Measurements from ENCODE around the gene FAIM2. TPM values are rescaled to one million over a fixed set of nuclear protein-coding genes. Genes with fewer than 3 reads are reported as not detected.

FAIM2 gene
- total and polyA plus RNA-seq, 2 donors (not counting 3 experiments of a cell fraction or from before 2014, with no cell fraction given) = 0.01 TPM; not detected in 1

- dilution Hi-C loops (cut with MboI; ENCODE audit: extremely low pct_ligation_motif_present, low sequenced_read_pairs) (no loop called here), intact Hi-C loops (cut with micrococcal nuclease) (no loop called here)
- peak overlapping the region; percentile 13 for H2AFZ ChIP-seq (ENCODE audit: low read depth, low read length)
- H3K9me3 ChIP-seq (replicated peaks; ENCODE audit: control insufficient read depth, insufficient read depth, low read length) = no peaks in the 10 kb centered on the region
- DNase-seq (ENCODE audit: low read depth, low spot score) (no peak), FAIRE-seq (no peak)
- CTCF ChIA-PET = interaction anchor here (0.7 to 1.1 kb wide), 7 partner anchors 13 to 72 kb away, joined by 3 to 4 read pairs (median 4); no protein-coding TSS in a partner anchor
- H3K9me1 ChIP-seq (replicated peaks; ENCODE audit: control insufficient read depth, extremely low read depth, insufficient read depth, low read length) = no peaks in the 10 kb centered on the region
- no peaks in the 10 kb centered on the region for H3K79me2 ChIP-seq (ENCODE audit: control insufficient read depth, insufficient read depth, low read length)
- H3K4me2 ChIP-seq (ENCODE audit: insufficient read depth, low read length) = no peak overlapping the region
- TF ChIP-seq FOS (IDR thresholded peaks at IDR 0.05; ENCODE audit: borderline replicate concordance, insufficient read depth, low read length) (no peak), GATA2 (IDR thresholded peaks at IDR 0.05; ENCODE audit: insufficient read depth, insufficient read length, low read depth, low read length) (no peak), MYC (IDR thresholded peaks at IDR 0.05; ENCODE audit: low read depth, low read length) (no peak), MAX (IDR thresholded peaks at IDR 0.05; ENCODE audit: insufficient read depth, insufficient read length) (no peak)
- no peaks in the 10 kb centered on the region for H3K36me3 ChIP-seq (ENCODE audit: control insufficient read depth in 2 of 2, extremely low read depth in 1 of 2, insufficient read depth in 2 of 2, low read length in 2 of 2)
- H3K9ac ChIP-seq (replicated peaks; ENCODE audit: extremely low read depth, insufficient read depth, low read length) = no peak overlapping the region
- H3K27me3 ChIP-seq (ENCODE audit: control insufficient read depth in 2 of 2, insufficient read depth in 2 of 2, low read length in 2 of 2) = peaks cover 0 to 9% of the 10 kb centered on the region in 2 experiments
- H3K4me3 ChIP-seq (replicated peaks in 1 of 3; ENCODE audit: insufficient read depth in 1 of 3, low read depth in 1 of 3, low read length in 3 of 3) = no peak overlapping the region
- POLR2A ChIA-PET = no interaction called here
- H3K4me1 ChIP-seq (ENCODE audit: control insufficient read depth, extremely low read depth, insufficient read depth, low read length) = peaks cover 6% of the 10 kb centered on the region
- no peak overlapping the region for H3K27ac ChIP-seq (ENCODE audit: insufficient read depth, low read depth, low read length)
- H4K20me1 ChIP-seq (replicated peaks; ENCODE audit: control insufficient read depth, extremely low read depth, insufficient read depth, low read length) = no peaks in the 10 kb centered on the region
- no TSS peak for BruUV-seq (replicated peaks)
These were observed 8.9 kb downstream of the FAIM2 start for GRCh38 chr12:49894751-49895148.

- Histone ChIP-seq H3K4me2 (ENCODE audit: insufficient read depth, low read length) (no peak overlapping the region), H3K9me3 (replicated peaks; ENCODE audit: control insufficient read depth, insufficient read depth, low read length) (no peaks in the 10 kb centered on the region), H3K9ac (replicated peaks; ENCODE audit: extremely low read depth, insufficient read depth, low read length) (no peak overlapping the region), H3K4me1 (ENCODE audit: control insufficient read depth, extremely low read depth, insufficient read depth, low read length) (peaks cover 6% of the 10 kb centered on the region), H3K4me3 (replicated peaks in 1 of 3; ENCODE audit: insufficient read depth in 1 of 3, low read depth in 1 of 3, low read length in 3 of 3) (no peak overlapping the region), H3K79me2 (ENCODE audit: control insufficient read depth, insufficient read depth, low read length) (no peaks in the 10 kb centered on the region), H3K27me3 (ENCODE audit: control insufficient read depth in 2 of 2, insufficient read depth in 2 of 2, low read length in 2 of 2) (peaks cover 0 to 9% of the 10 kb centered on the region in 2 experiments), H4K20me1 (replicated peaks; ENCODE audit: control insufficient read depth, extremely low read depth, insufficient read depth, low read length) (no peaks in the 10 kb centered on the region), H2AFZ (ENCODE audit: low read depth, low read length) (peak overlapping the region; percentile 13), H3K9me1 (replicated peaks; ENCODE audit: control insufficient read depth, extremely low read depth, insufficient read depth, low read length) (no peaks in the 10 kb centered on the region), H3K27ac (ENCODE audit: insufficient read depth, low read depth, low read length) (no peak overlapping the region), H3K36me3 (ENCODE audit: control insufficient read depth in 2 of 2, extremely low read depth in 1 of 2, insufficient read depth in 2 of 2, low read length in 2 of 2) (no peaks in the 10 kb centered on the region)
- BruUV-seq (replicated peaks) = no TSS peak
- FAIRE-seq = peak; percentile 81
- dilution Hi-C loops (cut with MboI; ENCODE audit: extremely low pct_ligation_motif_present, low sequenced_read_pairs) = no loop called here
- TF ChIP-seq CTCF (IDR thresholded peaks at IDR 0.05; ENCODE audit: extremely low read depth in 1 of 2, insufficient read depth in 1 of 2, low read depth in 1 of 2, low read length in 2 of 2) (no peak), JUN (IDR thresholded peaks at IDR 0.05; ENCODE audit: borderline replicate concordance, insufficient read depth, insufficient read length, low read depth) (no peak), POLR2A (IDR thresholded peaks at IDR 0.05; ENCODE audit: low read depth, low read length) (no peak), EZH2 (IDR thresholded peaks at IDR 0.05; ENCODE audit: borderline replicate concordance, low read depth, low read length, severe bottlenecking) (no peak), GATA2 (IDR thresholded peaks at IDR 0.05; ENCODE audit: insufficient read depth, insufficient read length, low read depth, low read length) (no peak), MYC (IDR thresholded peaks at IDR 0.05; ENCODE audit: low read depth, low read length) (no peak), POLR2AphosphoS5 (IDR thresholded peaks at IDR 0.05; ENCODE audit: insufficient read depth, low read depth, low read length) (no peak), MAX (IDR thresholded peaks at IDR 0.05; ENCODE audit: insufficient read depth, insufficient read length) (no peak), FOS (IDR thresholded peaks at IDR 0.05; ENCODE audit: borderline replicate concordance, insufficient read depth, low read length) (no peak)
- intact Hi-C loops (cut with micrococcal nuclease) = no loop called here
- ChIA-PET POLR2A (no interaction called here), CTCF (interaction anchor here (0.8 to 2.4 kb wide), 8 partner anchors 13 to 73 kb away, joined by 3 to 8 read pairs (median 4); no protein-coding TSS in a partner anchor)
- DNase-seq (ENCODE audit: low read depth, low spot score) = peak; percentile 62
These were observed 9.6 kb downstream of the FAIM2 start for GRCh38 chr12:49893753-49894750.
